H9 (cell line): ENCODE data around the gene SDHC. TPM values are rescaled to one million over a fixed set of nuclear protein-coding genes. Genes with fewer than 3 reads are reported as not detected.

Experiments
- DNase-seq: peaks from one replicate; pipeline ENCODE4 v3.0.0-alpha.2; 2017
- H2AFZ ChIP-seq: one replicate; pipeline ENCODE4 v1.6.1; 2013; ENCODE audit warnings: mild to moderate bottlenecking, low read length, control low read depth, moderate library complexity
- H2AK5ac ChIP-seq: 2 replicates; pipeline ENCODE4 v1.6.1; 2013; ENCODE audit warnings: low read length, control low read depth, mixed read lengths; ENCODE audit not compliant: insufficient read length
- H2BK120ac ChIP-seq: one replicate; pipeline ENCODE4 v1.6.1; 2013; ENCODE audit warnings: low read depth, mild to moderate bottlenecking, low read length, control low read depth, inconsistent platforms; ENCODE audit not compliant: poor library complexity, severe bottlenecking
- H2BK12ac ChIP-seq: 2 replicates; pipeline ENCODE4 v1.6.1; 2013; ENCODE audit warnings: low read length, control low read depth, mixed read lengths, low read depth; ENCODE audit not compliant: insufficient read length
- H2BK15ac ChIP-seq: 2 replicates; pipeline ENCODE4 v1.6.1; 2013; ENCODE audit warnings: low read depth, low read length, control low read depth
- H2BK20ac ChIP-seq: one replicate; pipeline ENCODE4 v1.6.1; 2013; ENCODE audit warnings: low read depth, mild to moderate bottlenecking, low read length, control low read depth, inconsistent platforms; ENCODE audit not compliant: poor library complexity, severe bottlenecking
- H2BK5ac ChIP-seq: 2 replicates; pipeline ENCODE4 v1.6.1; 2013; ENCODE audit warnings: low read length, control low read depth, mixed read lengths; ENCODE audit not compliant: insufficient read length
- H3K14ac ChIP-seq: 2 replicates; pipeline ENCODE4 v1.6.1; 2013; ENCODE audit warnings: low read length, control low read depth; ENCODE audit not compliant: insufficient read depth
- H3K18ac ChIP-seq: 2 replicates; pipeline ENCODE4 v1.6.1; 2013; ENCODE audit warnings: low read depth, mild to moderate bottlenecking, mixed read lengths, low read length, control low read depth; ENCODE audit not compliant: insufficient read length
- H3K23ac ChIP-seq: 2 replicates; pipeline ENCODE4 v1.6.1; 2013; ENCODE audit warnings: low read length, control low read depth, mixed read lengths, low read depth; ENCODE audit not compliant: insufficient read length
- H3K23me2 ChIP-seq: 2 replicates; pipeline ENCODE4 v1.6.1; 2013; ENCODE audit warnings: low read depth, mild to moderate bottlenecking, mixed read lengths, low read length, control low read depth; ENCODE audit not compliant: insufficient read length, poor library complexity, severe bottlenecking
- H3K27ac ChIP-seq: 2 replicates; pipeline ENCODE4 v1.5.1; 2013; ENCODE audit warnings: low read length, control low read depth, mixed read lengths, low read depth; ENCODE audit not compliant: insufficient read length
- H3K27me3 ChIP-seq: 2 replicates; pipeline ENCODE4 v1.6.1; 2013; ENCODE audit warnings: low read length, control low read depth, inconsistent platforms; ENCODE audit not compliant: insufficient read depth
- H3K4ac ChIP-seq: 2 replicates; pipeline ENCODE4 v1.6.1; 2013; ENCODE audit warnings: low read depth, mild to moderate bottlenecking, control low read depth, inconsistent platforms, low read length, moderate library complexity
- H3K4me1 ChIP-seq: 2 replicates; pipeline ENCODE4 v1.6.1; 2013; ENCODE audit warnings: low read length, control low read depth, inconsistent platforms; ENCODE audit not compliant: insufficient read depth
- H3K4me2 ChIP-seq: 2 replicates; pipeline ENCODE4 v1.6.1; 2013; ENCODE audit warnings: low read length, control low read depth, mixed read lengths; ENCODE audit not compliant: insufficient read length, insufficient read depth
- H3K56ac ChIP-seq: 2 replicates; pipeline ENCODE4 v1.6.1; 2013; ENCODE audit warnings: low read depth, mild to moderate bottlenecking, mixed read lengths, low read length, control low read depth; ENCODE audit not compliant: insufficient read length
- H3K79me1 ChIP-seq: 2 replicates; pipeline ENCODE4 v1.6.1; 2013; ENCODE audit warnings: low read depth, mild to moderate bottlenecking, moderate library complexity, low read length, control low read depth, inconsistent platforms; ENCODE audit not compliant: insufficient read depth, poor library complexity, severe bottlenecking
- H3K79me2 ChIP-seq: 2 replicates; pipeline ENCODE4 v1.6.1; 2013; ENCODE audit warnings: low read length, control low read depth, inconsistent platforms; ENCODE audit not compliant: insufficient read depth
- H3K9ac ChIP-seq: 2 replicates; pipeline ENCODE4 v1.6.1; 2013; ENCODE audit warnings: low read length, control low read depth, mixed read lengths; ENCODE audit not compliant: insufficient read length; ENCODE audit errors: extremely low read depth
- H3K9me3 ChIP-seq: one replicate; pipeline ENCODE4 v1.6.1; 2013; ENCODE audit warnings: low read depth, low read length, inconsistent platforms; ENCODE audit not compliant: control insufficient read depth
- H3T11ph ChIP-seq: one replicate; pipeline ENCODE4 v1.6.1; 2013; ENCODE audit warnings: mild to moderate bottlenecking, low read length, control low read depth, inconsistent platforms
- H4K20me1 ChIP-seq: one replicate; pipeline ENCODE4 v1.6.1; 2013; ENCODE audit not compliant: control insufficient read depth, insufficient read length, insufficient read depth
- H4K5ac ChIP-seq: 2 replicates; pipeline ENCODE4 v1.6.1; 2013; ENCODE audit warnings: low read depth, mild to moderate bottlenecking, mixed read lengths, low read length, control low read depth; ENCODE audit not compliant: insufficient read length
- H4K8ac ChIP-seq: replicated peaks from 2 replicates; pipeline ENCODE4 v1.6.1; 2013; ENCODE audit warnings: low read length, control low read depth, mixed read lengths, low read depth; ENCODE audit not compliant: insufficient read length
- H4K91ac ChIP-seq: 2 replicates; pipeline ENCODE4 v1.6.1; 2013; ENCODE audit warnings: low read depth, mild to moderate bottlenecking, moderate library complexity, mixed read lengths, low read length, control low read depth; ENCODE audit not compliant: insufficient read length
- H3K27ac Mint-ChIP-seq, 3 experiments: 2 replicates in 2 of 3; 3 replicates in 1 of 3; pipeline ENCODE4 v1.8.0; 2020 to 2021; ENCODE audit warnings: mixed read lengths in 3 of 3, mild to moderate bottlenecking in 1 of 3, moderate library complexity in 1 of 3
- H3K27me3 Mint-ChIP-seq: 2 replicates; pipeline ENCODE4 v1.8.0; 2021; ENCODE audit warnings: low read depth, mild to moderate bottlenecking, moderate library complexity, mixed read lengths
- H3K36me3 Mint-ChIP-seq, 3 experiments: 2 replicates in 2 of 3; 3 replicates in 1 of 3; pipeline ENCODE4 v1.8.0; 2020 to 2021; ENCODE audit warnings: low read depth in 3 of 3, mixed read lengths in 3 of 3; ENCODE audit not compliant: insufficient read depth in 1 of 3
- H3K4me1 Mint-ChIP-seq, 2 experiments: 2 replicates each; pipeline ENCODE4 v1.8.0; 2020; ENCODE audit warnings: mixed read lengths in 2 of 2
- H3K4me3 Mint-ChIP-seq, 2 experiments: 2 replicates in 1 of 2; 3 replicates in 1 of 2; pipeline ENCODE4 v1.8.0; 2020 to 2021; ENCODE audit warnings: mild to moderate bottlenecking in 2 of 2, mixed read lengths in 2 of 2, moderate library complexity in 1 of 2
- H3K9me3 Mint-ChIP-seq, 2 experiments: 2 replicates in 1 of 2; 3 replicates in 1 of 2; pipeline ENCODE4 v1.8.0; 2020; ENCODE audit warnings: mild to moderate bottlenecking in 2 of 2, mixed read lengths in 2 of 2, moderate library complexity in 1 of 2
- CTCF ChIP-seq: fragments of 200-600 bp; sonication (generic); conservative IDR thresholded peaks from 3 replicates; pipeline ENCODE4 v1.8.0; 2021; ENCODE audit warnings: antibody characterized with exemption, mild to moderate bottlenecking
- WGBS: extraction: QIAGEN DNeasy Blood & Tissue Kit; methylation state at CpG from one replicate; pipeline ENCODE4 v1.1.7; 2013; ENCODE audit warnings: missing lambda C conversion rate, low lambda C conversion rate, mixed read lengths; ENCODE audit not compliant: insufficient read length; ENCODE audit errors: extremely low coverage; 5-methylcytosine and 5-hydroxymethylcytosine counted together
- total RNA-seq: library from RNA; stranded (reverse); gene quantifications from 2 replicates; pipeline ENCODE4 v1.2.1, GENCODE V29; 2021

The SDHC gene
- total RNA-seq, 1 experiment from 2014 or later: 198 TPM

GRCh38 chr1:161300478-161300877 lies 13.7 kb upstream of the SDHC start:
- no peaks in the 10 kb centered on the region for H3K9me3 ChIP-seq
- no CpG with 5 or more reads among the region's 4 CpGs for WGBS
- H2BK12ac ChIP-seq: no peak overlapping the region
- H3K4me1 ChIP-seq: peaks cover 4% of the 10 kb centered on the region; the same call in 1 of the 2 replicates
- no peak overlapping the region for H4K8ac ChIP-seq
- no peaks in the 10 kb centered on the region for H3K36me3 Mint-ChIP-seq
- no peak overlapping the region for H2BK15ac ChIP-seq
- no peak overlapping the region for H3K9ac ChIP-seq
- H2AFZ ChIP-seq: no peak overlapping the region
- no peaks in the 10 kb centered on the region for H3K79me1 ChIP-seq
- H3K4me2 ChIP-seq: no peak overlapping the region
- no peak overlapping the region for H3K56ac ChIP-seq
- peaks cover 7% of the 10 kb centered on the region for H3K23me2 ChIP-seq
- no peaks in the 10 kb centered on the region for H3K79me2 ChIP-seq
- no peak overlapping the region for H2BK20ac ChIP-seq
- H2BK120ac ChIP-seq: no peak overlapping the region
- H3K14ac ChIP-seq: no peak overlapping the region
- H3K4ac ChIP-seq: no peak overlapping the region
- TF ChIP-seq CTCF: no peak
- no peak overlapping the region for H2AK5ac ChIP-seq
- H3K4me1 Mint-ChIP-seq: peaks cover 32 to 48% of the 10 kb centered on the region in 2 experiments
- H3K18ac ChIP-seq: no peak overlapping the region
- no peak overlapping the region for H3K4me3 Mint-ChIP-seq
- DNase-seq: no peak
- no peaks in the 10 kb centered on the region for H4K20me1 ChIP-seq
- no peak overlapping the region for H2BK5ac ChIP-seq
- no peak overlapping the region for H3K27ac ChIP-seq
- H3K23ac ChIP-seq: no peak overlapping the region
- H3K27me3 ChIP-seq: no peaks in the 10 kb centered on the region
- no peak overlapping the region for H4K5ac ChIP-seq
- H3K27ac Mint-ChIP-seq: peak overlapping the region in 1 of 3 experiments; percentile 55; a peak in 2 of 7 replicates
- no peak overlapping the region for H3T11ph ChIP-seq
- H3K9me3 Mint-ChIP-seq: no peaks in the 10 kb centered on the region
- H4K91ac ChIP-seq: no peak overlapping the region
- H3K27me3 Mint-ChIP-seq: no peaks in the 10 kb centered on the region
